ENCODE measurements around the gene EXTL1. TPM values are rescaled to one million over a fixed set of nuclear protein-coding genes. Genes with fewer than 3 reads are reported as not detected.

The EXTL1 gene
- total RNA-seq, 1 experiment from 2014 or later, result 0.15 TPM

DNA sequence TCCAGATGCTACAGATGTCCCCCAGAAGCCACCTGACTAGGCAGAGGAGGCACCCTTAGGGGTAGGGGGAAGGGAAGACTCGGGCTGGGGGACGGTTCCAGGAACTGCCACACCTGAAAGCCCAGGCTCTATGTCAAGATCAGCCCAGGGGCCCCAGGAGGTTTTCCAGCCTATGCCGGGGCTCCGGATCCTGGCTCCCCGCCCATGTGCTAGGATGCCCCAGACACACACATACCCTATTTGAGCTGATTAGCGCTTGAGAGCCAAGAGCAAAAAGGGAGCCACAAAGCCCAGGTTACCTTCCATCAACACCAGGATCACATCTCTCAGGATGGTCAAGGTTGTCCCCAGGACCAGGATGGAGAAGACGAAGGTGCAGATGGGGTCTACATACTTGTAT lies 19.8 kb downstream of the EXTL1 start:
- TF ChIP-seq RAD21 (IDR thresholded peaks at IDR 0.05; ENCODE audit: low read depth), result no peak
- no peak for TF ChIP-seq JUND (IDR thresholded peaks at IDR 0.05)
- no peak for TF ChIP-seq EGR1 (IDR thresholded peaks at IDR 0.05; ENCODE audit: low read depth)
- TF ChIP-seq SIN3A (IDR thresholded peaks at IDR 0.05; ENCODE audit: low read depth), result no peak
- no peak for TF ChIP-seq ZFX (IDR thresholded peaks at IDR 0.05)
- TF ChIP-seq YY1 (IDR thresholded peaks at IDR 0.05; ENCODE audit: extremely low read depth, insufficient replicate concordance, low read depth, low read length), result no peak
- TF ChIP-seq ZNF274 (IDR thresholded peaks at IDR 0.05; ENCODE audit: low read depth, low read length), result no peak
- TF ChIP-seq SRF (IDR thresholded peaks at IDR 0.05; ENCODE audit: low read depth), result no peak
- TF ChIP-seq ZBTB33 (IDR thresholded peaks at IDR 0.05; ENCODE audit: extremely low read depth, insufficient replicate concordance, low read length), result no peak
- no peak for TF ChIP-seq CEBPB (IDR thresholded peaks at IDR 0.05; ENCODE audit: low read depth)
- TF ChIP-seq POLR2AphosphoS5 (IDR thresholded peaks at IDR 0.05; ENCODE audit: low read depth, low read length), result no peak
- TF ChIP-seq ELF1 (IDR thresholded peaks at IDR 0.05; ENCODE audit: borderline replicate concordance, low read depth), result no peak
- no peak for TF ChIP-seq CBX3 (IDR thresholded peaks at IDR 0.05; ENCODE audit: low read depth)
- TF ChIP-seq, protein P1, sequence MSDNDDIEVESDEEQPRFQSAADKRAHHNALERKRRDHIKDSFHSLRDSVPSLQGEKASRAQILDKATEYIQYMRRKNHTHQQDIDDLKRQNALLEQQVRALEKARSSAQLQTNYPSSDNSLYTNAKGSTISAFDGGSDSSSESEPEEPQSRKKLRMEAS (IDR thresholded peaks at IDR 0.05), result no peak
- TF ChIP-seq SP1 (IDR thresholded peaks at IDR 0.05; ENCODE audit: low read depth), result no peak
- ChIA-PET CTCF (no interaction called here), POLR2A (no interaction called here), RAD21 (ENCODE audit: low non-redundant PET in 1 of 2, low total read pairs in 2 of 2, uncharacterized antibody in 2 of 2, unreplicated experiment in 2 of 2) (no interaction called here)
- H3K27me3 ChIP-seq (ENCODE audit: insufficient read depth, low read length), result no peaks in the 10 kb centered on the region
- DNase-seq (ENCODE audit: low read depth, low spot score), result no peak
- peaks cover 3 to 6% of the 10 kb centered on the region in 2 experiments for H3K4me1 ChIP-seq (ENCODE audit: control insufficient read depth in 1 of 2, insufficient read depth in 2 of 2, low read length in 2 of 2)
- no peak for ATAC-seq
- H3K79me2 ChIP-seq (ENCODE audit: insufficient read depth, low read length), result no peaks in the 10 kb centered on the region
- H3K27ac ChIP-seq (ENCODE audit: low read depth, low read length), result no peak overlapping the region
- H3K9ac ChIP-seq (ENCODE audit: low read length), result no peak overlapping the region
- H4K20me1 ChIP-seq (ENCODE audit: insufficient read depth), result no peaks in the 10 kb centered on the region
- no peak overlapping the region for H2AFZ ChIP-seq (ENCODE audit: low read depth, low read length, poor library complexity, severe bottlenecking)
- H3K4me2 ChIP-seq (ENCODE audit: low read length), result no peak overlapping the region
- H3K9me2 ChIP-seq (ENCODE audit: insufficient read depth), result no peaks in the 10 kb centered on the region
- no peaks in the 10 kb centered on the region for H3K9me3 ChIP-seq (ENCODE audit: control insufficient read depth in 1 of 2, insufficient read depth in 1 of 2, low read depth in 1 of 2, low read length in 2 of 2)
- intact Hi-C loops (cut with micrococcal nuclease), result no loop called here
- BruUV-seq (replicated peaks), result no TSS peak
- no peaks in the 10 kb centered on the region for H3K36me3 ChIP-seq (ENCODE audit: control insufficient read depth in 1 of 2, insufficient read depth in 2 of 2, low read length in 2 of 2)
- H3K4me3 ChIP-seq (replicated peaks in 1 of 2; ENCODE audit: low read depth in 1 of 2, low read length in 2 of 2), result no peak overlapping the region
